ENCODE results near the gene HBG1.

- TF ChIP-seq CHD1 (IDR thresholded peaks at IDR 0.05; ENCODE audit: low read depth, low read length) (no peak), CTCF (conservative IDR thresholded peaks at IDR 0.05; ENCODE audit: low read depth, low read length) (no peak), MAFK (IDR thresholded peaks at IDR 0.05; ENCODE audit: low read depth, low read length) (no peak)
These were observed 11.2 kb downstream of the HBG1 start for GRCh38 chr11:5238486-5238885.
